ENCODE results near the gene EPHB2.

EPHB2 gene

GRCh38 chr1:22804969-22805671 lies 94.5 kb downstream of the EPHB2 start:
- no peak for DNase-seq

- no peak for DNase-seq
These were observed 95.0 kb downstream of the EPHB2 start for GRCh38 chr1:22805672-22806038.

- no peak for DNase-seq
These were observed 95.9 kb downstream of the EPHB2 start for GRCh38 chr1:22806584-22806983.

GRCh38 chr1:22807340-22807739 lies 96.7 kb downstream of the EPHB2 start:
- no peak for DNase-seq

DNA sequence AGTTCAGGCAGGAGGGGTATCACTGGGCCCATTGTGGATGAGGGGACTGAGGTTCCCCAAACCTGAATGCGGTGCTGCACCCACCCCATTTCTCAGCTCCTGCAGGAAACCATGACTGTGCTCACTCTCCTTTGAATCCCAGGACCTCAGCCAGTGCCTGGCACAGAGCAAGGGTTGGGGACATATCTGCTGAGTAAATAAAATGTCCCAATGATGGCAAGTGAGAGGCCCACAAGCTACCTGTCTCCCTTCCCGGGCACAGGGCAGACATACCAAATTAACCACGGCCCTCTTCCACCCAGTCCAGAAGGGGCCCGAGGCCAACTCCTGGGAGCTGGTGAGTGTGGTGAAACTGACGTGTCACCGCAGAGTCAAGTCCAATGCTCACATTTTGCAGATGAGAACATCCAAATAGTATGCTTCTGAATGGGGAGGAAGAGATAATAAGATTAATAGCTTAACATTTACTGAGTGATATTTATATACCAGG lies 97.6 kb downstream of the EPHB2 start:
- DNase-seq = no peak

- no peak for DNase-seq
These were observed 98.2 kb downstream of the EPHB2 start for GRCh38 chr1:22808676-22809483.

DNA sequence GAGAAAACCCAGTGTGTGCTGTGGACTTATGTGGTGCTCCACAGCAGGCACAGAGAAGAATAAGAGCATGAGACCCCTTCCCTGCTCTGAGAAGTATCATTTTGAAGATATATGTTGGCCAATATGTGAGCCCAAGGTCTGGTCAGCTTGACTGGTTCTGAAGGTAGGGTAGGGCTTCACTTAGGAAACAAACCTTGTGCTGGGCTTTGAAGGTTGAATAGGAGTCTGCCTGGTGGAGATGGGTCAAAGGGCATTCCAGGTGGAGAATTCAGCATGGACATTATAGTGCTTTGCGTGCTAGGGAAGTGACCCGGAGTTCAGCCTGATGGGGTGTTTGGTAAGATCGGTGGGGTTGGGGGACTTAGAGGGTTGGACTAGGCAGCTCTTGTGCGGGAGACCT lies 99.1 kb downstream of the EPHB2 start:
- DNase-seq = no peak

GRCh38 chr1:22810378-22810777 lies 99.7 kb downstream of the EPHB2 start:
- DNase-seq = no peak

- no peak for DNase-seq
These were observed 101.6 kb downstream of the EPHB2 start for GRCh38 chr1:22812092-22812880.

- no peak for DNase-seq
These were observed 102.6 kb downstream of the EPHB2 start for GRCh38 chr1:22812993-22813790.

- no peak for DNase-seq
These were observed 103.8 kb downstream of the EPHB2 start for GRCh38 chr1:22814176-22815042.

- no peak for DNase-seq
These were observed 104.4 kb downstream of the EPHB2 start for GRCh38 chr1:22815043-22815365.

DNA sequence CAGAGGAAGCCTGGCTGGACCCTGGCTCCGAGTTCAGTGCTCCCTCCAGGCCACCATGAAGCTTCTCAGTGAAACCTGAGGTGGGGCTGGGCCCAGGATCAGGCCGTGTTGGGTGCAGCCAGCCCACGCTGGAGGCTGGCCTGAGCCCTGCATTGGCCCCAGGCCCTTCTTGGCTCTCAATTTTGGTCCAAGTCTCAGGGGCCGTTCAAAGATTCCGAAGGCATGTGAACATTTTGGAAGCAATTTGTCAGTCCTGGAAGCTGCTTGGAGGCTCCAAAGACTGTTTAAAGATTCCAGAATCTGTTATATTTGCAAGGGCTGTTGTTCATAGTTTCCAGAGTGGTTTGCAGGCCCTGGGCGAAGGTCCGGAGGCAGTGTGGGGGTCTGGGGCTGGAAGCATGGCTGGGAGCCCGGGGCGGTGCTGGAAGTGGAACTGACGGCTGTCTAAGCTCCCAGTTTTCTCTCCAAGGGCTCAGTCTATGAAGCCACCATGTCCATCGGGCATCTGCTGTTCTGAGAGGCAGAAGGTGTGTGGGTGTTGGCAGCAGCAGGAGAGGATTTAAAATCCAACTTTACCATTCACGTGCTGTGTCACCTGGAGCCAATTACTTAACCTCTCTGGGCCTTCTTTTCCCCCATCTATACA lies 104.9 kb downstream of the EPHB2 start:
- DNase-seq = no peak

- DNase-seq = no peak
These were observed 105.6 kb downstream of the EPHB2 start for GRCh38 chr1:22816067-22816775.

- DNase-seq = no peak
These were observed 106.2 kb downstream of the EPHB2 start for GRCh38 chr1:22816803-22817202.

DNA sequence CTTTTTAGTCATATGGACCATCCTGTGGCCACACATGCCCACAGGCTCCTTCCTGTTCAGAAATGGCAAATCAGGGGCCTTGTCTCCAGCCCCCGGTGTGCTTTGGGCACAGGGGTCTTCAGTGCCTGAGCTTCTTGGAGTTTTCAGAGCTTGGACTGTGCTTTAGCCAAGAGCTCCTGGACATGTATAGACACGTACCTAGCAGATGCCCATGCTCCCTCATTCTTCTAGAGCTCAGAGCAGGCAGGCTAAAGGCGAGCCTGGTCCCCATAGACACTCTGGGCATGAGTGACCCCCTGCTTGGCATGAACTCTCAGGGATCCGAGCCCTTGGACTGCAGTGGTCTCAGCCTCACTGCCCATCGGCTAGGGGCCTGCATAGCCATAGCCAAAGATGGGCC lies 106.8 kb downstream of the EPHB2 start:
- DNase-seq = no peak

GRCh38 chr1:22818061-22818770 lies 107.6 kb downstream of the EPHB2 start:
- DNase-seq = no peak

DNA sequence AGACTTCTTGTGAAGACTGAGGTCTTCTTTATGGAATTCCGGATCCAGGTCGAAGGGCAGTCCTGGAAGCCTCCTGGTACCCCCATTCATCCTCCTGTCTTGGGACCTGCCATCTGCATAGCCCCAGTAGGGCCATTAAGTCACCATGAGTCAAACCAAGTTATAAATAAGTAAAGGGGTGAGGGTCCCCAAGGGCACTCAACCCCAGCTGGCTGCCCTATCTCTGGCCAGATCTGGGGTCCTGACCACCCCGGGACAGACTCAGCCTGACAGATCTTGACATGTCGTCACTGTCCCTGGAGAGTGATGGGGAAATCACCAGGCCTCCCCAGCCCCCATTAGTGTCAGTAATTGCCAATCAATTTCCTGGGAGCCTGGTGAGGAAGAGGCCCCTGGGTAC lies 108.7 kb downstream of the EPHB2 start:
- no peak for DNase-seq

DNA sequence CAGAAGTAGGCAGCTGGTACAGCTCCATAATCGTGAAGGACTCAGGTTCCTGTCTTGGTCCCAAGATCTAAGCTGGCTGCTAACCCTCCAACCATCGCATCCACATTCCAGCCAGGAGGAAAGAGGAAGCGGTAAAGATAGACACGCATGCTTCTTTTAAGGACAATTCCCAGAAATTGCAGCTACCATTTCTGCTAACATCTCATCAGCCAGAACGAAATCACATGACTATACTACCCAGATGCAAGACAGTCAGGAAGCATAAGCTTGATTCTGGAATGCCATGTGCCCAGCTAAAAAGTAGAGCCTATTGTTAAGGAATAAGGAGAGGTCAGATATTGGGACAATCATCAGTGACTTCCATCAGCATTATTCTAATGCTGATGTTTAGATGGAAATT lies 110.4 kb downstream of the EPHB2 start:
- no peak for DNase-seq

- no peak for DNase-seq
These were observed 111.7 kb downstream of the EPHB2 start for GRCh38 chr1:22822371-22822770.

Measured in NCI-H1930 (cell line).